ENCODE data around the gene TBPL1. TPM values are rescaled to one million over a fixed set of nuclear protein-coding genes. Genes with fewer than 3 reads are reported as not detected.

The TBPL1 gene
- total RNA-seq (2016; rRNA removed; fragmentation: Illumina TruSeq; extraction: Trizol) (39.3 and 47.7 TPM in 2 replicates), polyA plus RNA-seq (2011; rRNA removed) (20.2 and 25.3 TPM in 2 replicates), polyA minus RNA-seq (2011; rRNA and poly(A)+ RNA removed; ENCODE audit: low replicate concordance) (4.1 and 10.0 TPM in 2 replicates), Bru-seq, nascent RNA (percentile 84 among the genes with signal in this experiment), BruChase-seq, experiment 1, labeled RNA remaining after a 6-hour chase (percentile 75 among the genes with signal in this experiment), BruChase-seq, experiment 2, labeled RNA remaining after a 2-hour chase (percentile 77 among the genes with signal in this experiment)
- 47.1 and 47.5 TPM in 2 replicates for total RNA-seq (2016; cell fraction: cytosol; rRNA removed; fragmentation: Illumina TruSeq; extraction: Trizol; ENCODE audit: low read depth)
- 38.0 and 46.0 TPM in 2 replicates for total RNA-seq (2016; cell fraction: insoluble cytoplasmic fraction; rRNA removed; fragmentation: Illumina TruSeq; extraction: Trizol)
- 75.7 and 77.8 TPM in 2 replicates for total RNA-seq (2016; cell fraction: membrane; rRNA removed; fragmentation: Illumina TruSeq; extraction: Trizol)
- 22.3 and 25.5 TPM in 2 replicates for total RNA-seq (2016; cell fraction: nucleus; rRNA removed; fragmentation: Illumina TruSeq; extraction: Trizol)
- polyA plus RNA-seq (2011; cell fraction: cytosol; rRNA removed): 10.7 and 14.1 TPM in 2 replicates
- 5.8 and 9.1 TPM in 2 replicates for polyA plus RNA-seq (2011; cell fraction: nucleus; rRNA removed)
- 22.0 and 27.1 TPM in 2 replicates for polyA plus RNA-seq (2012)
- 37.3 and 45.6 TPM in 2 replicates for polyA plus RNA-seq (2016; cell fraction: cytosol; fragmentation: Illumina TruSeq; extraction: Trizol; ENCODE audit: low read depth)
- polyA plus RNA-seq (2016; cell fraction: insoluble cytoplasmic fraction; fragmentation: Illumina TruSeq; extraction: Trizol; ENCODE audit: low read depth): 57.8 and 60.3 TPM in 2 replicates
- polyA plus RNA-seq (2016; cell fraction: membrane; fragmentation: Illumina TruSeq; extraction: Trizol; ENCODE audit: low read depth): 72.2 and 77.9 TPM in 2 replicates
- polyA plus RNA-seq (2016; cell fraction: nucleus; fragmentation: Illumina TruSeq; extraction: Trizol; ENCODE audit: insufficient read depth, low read depth): 46.2 and 47.2 TPM in 2 replicates
- polyA minus RNA-seq (2011; cell fraction: cytosol; rRNA and poly(A)+ RNA removed): 13.8 and 17.3 TPM in 2 replicates
- polyA minus RNA-seq (2011; cell fraction: nucleus; rRNA and poly(A)+ RNA removed): 9.4 and 10.9 TPM in 2 replicates
- long read RNA-seq, experiment 1, full-length matches to known transcripts: 35 of 39 reads
- long read RNA-seq, experiment 1, partial matches to known transcripts: 2 of 39 reads
- long read RNA-seq, experiment 1, other reads (novel, unspliced or antisense): 2 of 39 reads
- long read RNA-seq, experiment 2, full-length matches to known transcripts: 18 of 28 reads
- long read RNA-seq, experiment 2, partial matches to known transcripts: 3 of 28 reads
- long read RNA-seq, experiment 2, other reads (novel, unspliced or antisense): 7 of 28 reads

GRCh38 chr6:133952815-133953633, at the start of gene TBPL1:
Gene TBPL1 (plus strand): TSS chr6:133953224. CDS start chr6:133980126, 26,902 bp downstream.
- peak within 1 kb of the TSS; percentile 79 to 89 (median 83) for H3K4me3 ChIP-seq (replicated peaks in 1 of 3; ENCODE audit: insufficient read depth in 1 of 3, low read depth in 2 of 3, low read length in 3 of 3)
- ATAC-seq (peak; percentile 97), DNase-seq (ENCODE audit: low spot score) (peak; percentile 91), FAIRE-seq (peak; percentile 89)
- 1% methylated on average over 40 of the region's 64 CpGs for WGBS (ENCODE audit: low lambda C conversion rate)
- no peaks in the 10 kb centered on the region for H3K36me3 ChIP-seq (replicated peaks in 1 of 2; ENCODE audit: control insufficient read depth in 1 of 2, insufficient read depth in 2 of 2, low read length in 2 of 2)
- peak within 1 kb of the TSS; percentile 99 for H2AFZ ChIP-seq (ENCODE audit: low read length)
- no peaks in the 10 kb centered on the region for H4K20me1 ChIP-seq (ENCODE audit: insufficient read depth, low read length)
- peak within 1 kb of the TSS; percentile 73 for H3K9ac ChIP-seq (ENCODE audit: insufficient read depth, low read depth, low read length)
- no peaks in the 10 kb centered on the region for H3K9me3 ChIP-seq (ENCODE audit: low read length)
- H3K27me3 ChIP-seq (ENCODE audit: control insufficient read depth in 1 of 2, insufficient read depth in 2 of 2, low read length in 2 of 2): no peaks in the 10 kb centered on the region; a peak in 1 of 5 replicates
- ChIA-PET CTCF (ENCODE audit: low intra/inter-chr PET ratio, low total read pairs) (interaction anchor here (1.5 kb wide), 1 partner anchor 110 kb away, joined by 6 read pairs; no protein-coding TSS in a partner anchor), POLR2A (interaction anchor here (0.7 kb wide), 1 partner anchor 9 kb away, joined by 3 read pairs; no protein-coding TSS in a partner anchor)
- H3K4me2 ChIP-seq (ENCODE audit: low read depth, low read length): peak within 1 kb of the TSS; percentile 89
- peak within 1 kb of the TSS; percentile 56 for H3K27ac ChIP-seq (ENCODE audit: extremely low read length, insufficient read depth, low read length)
- peaks cover 24% of the 10 kb centered on the region for H3K4me1 ChIP-seq (ENCODE audit: insufficient read depth, low read length)
- intact Hi-C loops (cut with micrococcal nuclease; ENCODE audit: unreplicated experiment): loop anchor here (5.0 kb wide), 2 partner anchors 244 to 1441 kb away; partner anchors contain the start of gene STX7
- H3K79me2 ChIP-seq (ENCODE audit: insufficient read depth, low read length): peaks cover 43% of the 10 kb centered on the region
- in situ Hi-C loops (cut with HindIII; ENCODE audit: extremely low pct_ligation_motif_present, low pct_unique_long_range_greater_than_20kb): no loop called here
- BruUV-seq (replicated peaks): no TSS peak
- TF ChIP-seq MTERF4 (CRISPR knock-in tag; IDR thresholded peaks at IDR 0.05) (0 out of 2 replicates have a peak, but pooled peaks have one; percentile 38), ZZZ3 (CRISPR knock-in tag; IDR thresholded peaks at IDR 0.05; ENCODE audit: borderline replicate concordance) (peak; percentile 42; the same call in 1 of the 2 replicates), SSRP1 (CRISPR knock-in tag; IDR thresholded peaks at IDR 0.05) (no peak), RARA (CRISPR knock-in tag; IDR thresholded peaks at IDR 0.05) (peak; percentile 36; the same call in 1 of the 2 replicates), ZNF615 (CRISPR knock-in tag; IDR thresholded peaks at IDR 0.05; ENCODE audit: borderline replicate concordance) (0 out of 2 replicates have a peak, but pooled peaks have one; percentile 65), HNRNPK (IDR thresholded peaks at IDR 0.05; ENCODE audit: low read depth, low read length, poor library complexity, severe bottlenecking) (peak; percentile 91), ZNF547 (CRISPR knock-in tag; IDR thresholded peaks at IDR 0.05) (no peak), PLRG1 (conservative IDR thresholded peaks at IDR 0.05) (no peak), ZNF232 (CRISPR knock-in tag; IDR thresholded peaks at IDR 0.05; ENCODE audit: borderline replicate concordance) (no peak), HES4 (CRISPR knock-in tag; IDR thresholded peaks at IDR 0.05; ENCODE audit: borderline replicate concordance) (peak; percentile 84), NFRKB (IDR thresholded peaks at IDR 0.05) (no peak), ZBTB34 (CRISPR knock-in tag; IDR thresholded peaks at IDR 0.05) (no peak; the same call in 1 of the 2 replicates), SNAI1 (CRISPR knock-in tag; IDR thresholded peaks at IDR 0.05; ENCODE audit: borderline replicate concordance) (no peak), ZBTB2 (CRISPR knock-in tag; IDR thresholded peaks at IDR 0.05; ENCODE audit: low read depth) (no peak; the same call in 1 of the 2 replicates)
